ENCODE results near the gene LPCAT4.
"Not testable (repeated sequence)": the region's sequence is repeated elsewhere in the genome, so short reads cannot be mapped to it uniquely, and the experiment has no call there.

The LPCAT4 gene

GRCh38 chr15:34367101-34368081 is at the start of gene LPCAT4:
LPCAT4 (minus strand) TSS chr15:34367196; CDS start chr15:34367100, 96 bp downstream.
- DNase-seq: peak; percentile 29

- not testable (repeated sequence) for DNase-seq
Measured at GRCh38 chr15:34409511-34409910, 42.5 kb upstream of the LPCAT4 start.

DNA sequence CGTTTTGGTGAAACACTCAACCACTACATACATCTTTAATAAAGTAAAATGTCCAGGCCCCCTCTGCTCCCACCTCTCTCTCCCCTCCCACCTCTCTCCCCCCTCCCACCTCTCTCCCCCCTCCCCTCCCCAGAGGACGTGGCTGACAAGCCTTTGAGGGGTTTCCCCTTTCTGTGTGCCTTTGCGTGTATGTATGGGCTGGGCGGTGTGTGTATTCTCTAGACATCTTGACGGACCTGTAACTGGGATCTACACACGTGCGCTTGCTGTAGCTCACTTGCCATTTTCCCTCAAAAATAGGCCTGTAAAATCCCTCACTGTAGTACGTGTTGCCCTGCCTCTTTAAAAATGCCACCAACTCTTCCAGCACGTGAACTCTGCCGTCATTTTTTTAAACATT is 42.0 kb upstream of the LPCAT4 start:
- DNase-seq: not testable (repeated sequence)

DNA sequence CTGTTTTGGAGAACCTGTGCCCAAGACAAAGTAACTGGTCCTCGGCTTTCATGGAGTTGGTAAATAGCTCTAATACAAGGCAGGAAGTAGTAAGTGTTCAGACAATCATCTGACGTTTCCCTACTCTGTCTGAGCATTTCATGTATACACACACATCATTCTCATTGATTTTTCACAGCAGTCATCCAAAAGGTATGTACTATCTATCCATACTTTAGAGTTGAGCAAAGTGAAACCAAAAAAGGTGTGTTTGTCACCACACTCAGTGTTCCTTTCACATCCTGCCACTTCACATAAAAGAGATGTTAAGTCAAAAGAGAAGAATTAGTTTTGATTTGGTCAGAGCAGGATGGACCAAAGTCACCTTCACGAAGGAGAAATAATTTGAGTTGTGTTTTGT is 36.9 kb upstream of the LPCAT4 start:
- DNase-seq: not testable (repeated sequence)

DNA sequence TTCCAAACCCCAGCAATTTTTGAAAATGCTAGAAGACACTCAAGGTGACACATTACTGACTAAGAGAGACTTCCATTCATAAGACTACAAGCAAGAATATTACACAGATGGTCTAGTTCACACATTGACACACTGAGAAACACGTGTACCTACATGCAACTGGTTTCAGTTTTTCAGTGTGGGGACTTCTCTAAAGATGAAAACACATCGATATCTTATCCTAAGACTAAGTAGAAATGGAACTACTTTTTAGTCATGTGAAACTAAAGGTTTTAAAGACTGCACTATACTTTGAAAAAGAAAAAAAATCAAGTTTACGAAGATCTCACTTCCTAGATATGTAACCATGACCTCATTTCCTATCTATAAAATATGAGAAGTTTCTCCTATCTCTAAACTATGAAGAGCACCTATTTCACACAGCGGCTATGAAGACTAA is 36.2 kb upstream of the LPCAT4 start:
- DNase-seq: not testable (repeated sequence)

GRCh38 chr15:34397637-34398259 is 30.8 kb upstream of the LPCAT4 start:
- DNase-seq: not testable (repeated sequence)

DNA sequence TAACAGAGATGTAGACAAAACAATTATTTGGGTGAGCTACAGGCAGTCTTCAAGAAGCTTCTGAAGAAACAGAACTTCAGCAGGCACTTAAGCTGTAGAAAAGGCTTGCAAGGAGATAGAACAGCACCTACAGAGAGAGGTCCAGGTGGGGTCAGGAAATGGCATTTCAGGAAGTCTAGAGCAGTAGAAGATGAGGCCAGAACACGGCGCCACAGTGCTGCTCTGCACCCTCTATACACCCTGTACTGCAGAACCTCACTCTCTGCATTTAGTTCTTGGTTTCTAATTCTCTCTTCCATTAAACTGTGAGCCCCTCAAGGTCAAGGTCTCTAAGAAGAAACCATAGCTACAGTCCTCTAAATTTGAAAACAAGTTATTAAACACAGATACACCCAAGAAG is 26.0 kb upstream of the LPCAT4 start:
- not testable (repeated sequence) for DNase-seq

DNA sequence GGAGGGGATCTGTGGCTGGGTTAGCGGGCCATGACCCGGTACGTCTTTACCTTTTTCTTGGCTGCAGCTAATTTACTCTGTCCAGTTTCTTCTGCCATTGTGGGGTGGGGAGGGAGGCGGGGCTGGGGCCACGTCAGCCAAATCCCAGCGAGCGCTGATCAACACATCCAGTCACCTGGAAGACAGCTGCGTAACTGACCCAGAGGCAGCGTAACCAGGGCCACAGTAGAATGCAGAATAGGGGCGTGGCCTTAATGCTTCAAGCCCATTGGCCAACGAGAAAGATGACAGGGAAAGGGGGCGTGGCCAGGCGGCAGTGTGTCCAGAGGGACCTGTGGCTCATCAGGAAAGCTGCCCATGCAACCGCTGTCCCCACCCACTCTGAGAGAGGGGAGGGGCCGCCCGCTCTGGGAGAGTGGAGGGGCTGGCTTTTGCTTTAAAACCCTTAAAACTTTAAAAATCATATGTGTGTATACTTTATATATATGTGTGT is 22.6 kb upstream of the LPCAT4 start:
- not testable (repeated sequence) for DNase-seq

- DNase-seq: not testable (repeated sequence)
Measured at GRCh38 chr15:34381829-34382521, 15.0 kb upstream of the LPCAT4 start.

- not testable (repeated sequence) for DNase-seq
Measured at GRCh38 chr15:34380491-34380890, 13.5 kb upstream of the LPCAT4 start.

DNA sequence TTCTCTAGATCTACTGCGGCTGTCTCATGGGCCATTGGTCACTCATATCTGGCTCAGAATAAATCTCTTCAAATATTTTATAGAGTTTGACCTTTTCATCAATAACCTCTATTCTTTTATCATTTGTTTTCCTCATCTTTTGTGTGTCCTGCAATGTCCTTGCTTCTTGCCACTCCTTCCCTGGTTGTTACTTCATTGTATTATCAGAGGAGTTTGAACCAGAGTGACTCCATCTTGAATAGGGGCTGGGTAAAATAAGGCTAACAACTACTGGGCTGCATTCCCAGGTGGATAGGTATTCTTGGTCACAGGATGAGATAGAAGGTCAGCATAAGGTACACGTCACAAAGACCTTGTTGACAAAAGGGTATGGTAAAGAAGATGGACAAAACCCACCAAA is 9.9 kb upstream of the LPCAT4 start:
- no peak for DNase-seq

- not testable (repeated sequence) for DNase-seq
Measured at GRCh38 chr15:34375541-34375940, 8.5 kb upstream of the LPCAT4 start.

DNA sequence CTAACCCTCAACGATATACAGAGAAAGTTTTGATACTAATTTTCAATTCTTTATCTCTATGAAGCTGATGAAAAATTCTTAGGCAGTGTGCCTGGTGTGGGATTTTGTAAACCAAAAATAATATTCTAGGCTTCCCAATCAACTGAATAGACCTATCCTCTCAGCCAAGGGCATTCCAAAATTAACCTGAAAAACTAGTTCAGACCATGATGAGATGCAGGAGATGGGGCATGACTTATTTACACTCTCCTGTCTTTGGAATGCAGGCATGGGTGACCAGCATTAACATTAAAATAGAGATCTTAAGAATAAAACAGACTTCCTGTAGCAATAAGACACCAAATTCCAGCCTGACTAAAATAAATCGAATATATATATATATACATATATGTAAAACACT is 7.8 kb upstream of the LPCAT4 start:
- no peak for DNase-seq

- DNase-seq: no peak
Measured at GRCh38 chr15:34373951-34374350, 7.0 kb upstream of the LPCAT4 start.

GRCh38 chr15:34370643-34371042 is 3.6 kb upstream of the LPCAT4 start:
- DNase-seq: no peak

- DNase-seq: no peak
Measured at GRCh38 chr15:34370129-34370528, 3.1 kb upstream of the LPCAT4 start.

GRCh38 chr15:34366271-34367065 is 528 bp downstream of the LPCAT4 start:
- peak; percentile 29 for DNase-seq

DNA sequence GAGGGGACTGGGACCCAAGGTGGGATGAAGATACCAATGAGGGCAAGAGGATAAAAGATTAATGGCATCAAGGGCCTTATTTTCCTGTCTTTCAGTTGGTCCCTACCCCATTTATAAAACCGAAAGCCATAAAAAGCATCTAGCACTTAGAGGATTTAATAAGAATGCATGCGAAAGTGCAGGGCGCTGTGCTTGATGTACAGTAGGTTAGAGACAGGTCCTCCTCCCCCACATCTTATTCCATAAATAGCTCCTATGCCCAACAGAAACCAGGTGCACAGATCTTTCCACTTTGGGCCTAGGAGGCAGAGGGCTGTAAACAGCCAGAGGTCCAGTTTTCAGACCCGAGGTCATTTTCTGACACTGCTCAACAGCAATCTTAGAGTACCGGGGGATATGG is 1.2 kb downstream of the LPCAT4 start:
- no peak for DNase-seq

- no peak for DNase-seq
Measured at GRCh38 chr15:34365091-34365825, 1.7 kb downstream of the LPCAT4 start.

- no peak for DNase-seq
Measured at GRCh38 chr15:34364041-34364440, 3.0 kb downstream of the LPCAT4 start.

GRCh38 chr15:34362047-34362773 is 4.8 kb downstream of the LPCAT4 start:
- DNase-seq: no peak
